A549 (cell line): Measurements from ENCODE around the gene LGMN. TPM values are rescaled to one million over a fixed set of nuclear protein-coding genes. Genes with fewer than 3 reads are reported as not detected.

ENCODE experiments used
- ATAC-seq, 2 experiments: fragments of 200-7000 bp in 1 of 2; fragments of >200 bp in 1 of 2; cut with Nextera tagmentation in 1 of 2; cut with Tn5 transposase in 1 of 2; 3 replicates each; pipeline versions ENCODE4 v1.8.0 to v1.9.1; 2018 to 2020; ENCODE audit warnings: mild to moderate bottlenecking in 1 of 2, moderate library complexity in 1 of 2
- CTCF ChIA-PET: fragments of 300-600 bp; sonication (Branson Sonifier 250); formaldehyde crosslinking; extraction: SDS; loops from one replicate; lab custom pipeline; 2021; ENCODE audit warnings: antibody characterized with exemption, inconsistent platforms; lab: Yijun Ruan, JAX
- POLR2A ChIA-PET: fragments of 350-600 bp; formaldehyde crosslinking; extraction: SDS; loops from one replicate; lab custom pipeline; 2021; ENCODE audit warnings: antibody characterized with exemption, inconsistent platforms; lab: Yijun Ruan, JAX
- DNase-seq, 2 experiments: peaks; one replicate each; pipeline versions ENCODE4 v3.0.0 to v3.0.0-alpha.2; 2011 to 2016; ENCODE audit warnings: low read depth in 1 of 2, low spot score in 1 of 2
- FAIRE-seq: peaks from 2 replicates; lab custom pipeline; 2011; peaks lifted over from hg19 to GRCh38; lab: Jason Lieb, UNC
- H3K27ac ChIP-seq, 2 experiments: fragments of >200 bp; sonication (Bioruptor Twin); formaldehyde crosslinking; 3 replicates each; pipeline ENCODE4 v1.5.1; 2016 to 2017
- H3K4me1 ChIP-seq: fragments of >200 bp; sonication (Bioruptor Twin); formaldehyde crosslinking; 3 replicates; pipeline ENCODE4 v1.6.1; 2016
- H3K4me2 ChIP-seq: fragments of >200 bp; sonication (Bioruptor Twin); formaldehyde crosslinking; 3 replicates; pipeline ENCODE4 v1.6.1; 2016
- H3K4me3 ChIP-seq: fragments of >200 bp; sonication (Bioruptor Twin); formaldehyde crosslinking; 3 replicates; pipeline ENCODE4 v1.5.1; 2016
- H3K9me3 ChIP-seq: fragments of >200 bp; sonication (Bioruptor Twin); formaldehyde crosslinking; 3 replicates; pipeline ENCODE4 v1.6.1; 2016
- BCL3 ChIP-seq: fragments of >200 bp; sonication (Bioruptor Twin); formaldehyde crosslinking; IDR thresholded peaks from 3 replicates; pipeline ENCODE4 v1.6.1; 2016
- BHLHE40 ChIP-seq: IDR thresholded peaks from 2 replicates; pipeline ENCODE4 v1.6.1; 2012; ENCODE audit warnings: low read depth, low read length, inconsistent platforms
- CBX2 ChIP-seq: fragments of 200-600 bp; sonication (generic); IDR thresholded peaks from 2 replicates; pipeline ENCODE4 v1.6.1; 2016; ENCODE audit warnings: low read depth, mild to moderate bottlenecking, borderline replicate concordance
- CEBPB ChIP-seq, 2 experiments: fragments of >200 bp in 1 of 2; sonication (Bioruptor Twin) in 1 of 2; formaldehyde crosslinking in 1 of 2; IDR thresholded peaks; 2 replicates each; pipeline ENCODE4 v1.6.1; 2012 to 2016
- ELK1 ChIP-seq: fragments of 150-350 bp; IDR thresholded peaks from 2 replicates; pipeline ENCODE4 v1.6.1; 2014; ENCODE audit warnings: low read depth, mild to moderate bottlenecking, low read length
- ESRRA ChIP-seq: fragments of 150-350 bp; IDR thresholded peaks from 2 replicates; pipeline ENCODE4 v1.6.1; 2014; ENCODE audit warnings: mild to moderate bottlenecking, low read length, borderline replicate concordance
- FOSB ChIP-seq: fragments of 250-450 bp; sonication (Bioruptor Pico); IDR thresholded peaks from 2 replicates; pipeline ENCODE4 v1.5.0; 2020; ENCODE audit warnings: mild to moderate bottlenecking, moderate library complexity
- FOSL2 ChIP-seq, 2 experiments: fragments of 450-650 bp in 1 of 2; fragments of >200 bp in 1 of 2; sonication (Bioruptor Twin) in 1 of 2; formaldehyde crosslinking; IDR thresholded peaks; 2 replicates each; pipeline versions ENCODE4 v1.5.0 to v1.6.1; 2016 to 2020; ENCODE audit warnings: mild to moderate bottlenecking in 1 of 2, moderate library complexity in 1 of 2
- HMGXB4 ChIP-seq: fragments of 250-450 bp; sonication (Bioruptor Pico); IDR thresholded peaks from 2 replicates; pipeline ENCODE4 v1.5.0; 2021; ENCODE audit warnings: mild to moderate bottlenecking, moderate library complexity, borderline replicate concordance
- MAFK ChIP-seq: fragments of 450-650 bp; IDR thresholded peaks from 2 replicates; pipeline ENCODE4 v1.6.1; 2014; ENCODE audit not compliant: partially characterized antibody
- NFE2L2 ChIP-seq: fragments of 150-350 bp; conservative IDR thresholded peaks from 2 replicates; pipeline ENCODE4 v1.6.1; 2014; ENCODE audit warnings: low read length
- NR3C1 ChIP-seq: fragments of >200 bp; sonication (Bioruptor Twin); formaldehyde crosslinking; IDR thresholded peaks from 3 replicates; pipeline ENCODE4 v1.6.1; 2017
- POLR2A ChIP-seq: IDR thresholded peaks from 2 replicates; pipeline ENCODE4 v1.6.1; 2012; ENCODE audit warnings: mild to moderate bottlenecking, low read length
- POLR2AphosphoS2 ChIP-seq: conservative IDR thresholded peaks from 2 replicates; pipeline ENCODE4 v1.6.1; 2012; ENCODE audit warnings: low read length, improper control_type of control experiment, inconsistent platforms
- RNF2 ChIP-seq: fragments of 200-600 bp; sonication (generic); IDR thresholded peaks from 2 replicates; pipeline ENCODE4 v1.6.1; 2016; ENCODE audit warnings: low read depth, mild to moderate bottlenecking, antibody characterized with exemption, moderate library complexity, borderline replicate concordance
- USF2 ChIP-seq: fragments of 450-650 bp; IDR thresholded peaks from 2 replicates; pipeline ENCODE4 v1.6.1; 2014; ENCODE audit warnings: antibody characterized with exemption
- ZNF302 ChIP-seq: fragments of 250-450 bp; sonication (Bioruptor Pico); IDR thresholded peaks from 2 replicates; pipeline ENCODE4 v1.9.0; 2021; ENCODE audit warnings: inconsistent platforms, mild to moderate bottlenecking, moderate library complexity
- WGBS: methylation state at CpG from one replicate; pipeline ENCODE4 v1.1.6; 2017; ENCODE audit errors: missing lambda C conversion rate; 5-methylcytosine and 5-hydroxymethylcytosine counted together
- polyA plus RNA-seq, 4 experiments: library from polyadenylated mRNA; depleted of rRNA in 3 of 4; stranded (reverse); fragments of >200 nt; fragmentation: RNase III in 1 of 4; extraction: RNeasy Plus Mini Kit Qiagen cat#74134 plus additional on column Dnase treatment in 1 of 4; gene quantifications; 2 replicates in 3 of 4; 3 replicates in 1 of 4; pipeline ENCODE4 v1.2.3, GENCODE V29; 2011 to 2017
- TF ChIP-seq, protein P1 (sequence below): fragments of 200-600 bp; sonication (generic); IDR thresholded peaks from 2 replicates; pipeline ENCODE4 v1.6.1; 2016; ENCODE audit warnings: antibody characterized with exemption, mild to moderate bottlenecking, moderate library complexity
- TF ChIP-seq, protein P2 (sequence below): fragments of >200 bp; sonication (Bioruptor Twin); formaldehyde crosslinking; IDR thresholded peaks from 2 replicates; pipeline ENCODE4 v1.6.1; 2016

Gene LGMN
- polyA plus RNA-seq, 2 of the 4 experiments (the other 2 are of a cell fraction) = 70.4 to 106 TPM

DNA sequence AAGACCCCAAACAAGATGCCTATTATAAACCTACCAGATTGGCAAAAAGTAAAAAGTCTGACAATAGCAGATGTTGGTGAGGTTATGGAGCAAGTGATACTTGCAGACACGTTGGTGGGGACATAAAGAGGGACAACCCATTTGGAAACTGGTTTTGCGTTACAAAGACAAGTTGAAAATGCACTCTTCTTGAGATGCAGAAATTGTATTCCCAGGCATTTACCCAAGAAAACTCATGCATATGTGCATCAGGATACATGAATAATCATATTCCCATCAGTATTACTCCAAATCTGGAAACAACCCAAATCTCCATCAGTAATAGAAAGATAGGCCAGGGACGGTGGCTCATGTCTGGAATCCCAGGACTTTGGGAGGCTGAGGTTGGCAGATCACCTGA, 32.9 kb upstream of the LGMN start:
- POLR2A ChIA-PET = no interaction called here
- Histone ChIP-seq H3K27ac (no peak overlapping the region; a peak in 1 of 6 replicates), H3K9me3 (no peaks in the 10 kb centered on the region), H3K4me1 (peaks cover 14% of the 10 kb centered on the region; the same call in 2 of the 3 replicates), H3K4me2 (no peak overlapping the region), H3K4me3 (no peak overlapping the region)
- CTCF ChIA-PET = interaction anchor here (1.4 to 13.4 kb wide), 3 partner anchors 10 to 91 kb away, joined by 5 to 191 read pairs (median 132); no protein-coding TSS in a partner anchor
- ATAC-seq (no peak), FAIRE-seq (no peak), DNase-seq (no peak)
- TF ChIP-seq RNF2 = no peak
- no peak for TF ChIP-seq CEBPB (IDR thresholded peaks at IDR 0.05)
- TF ChIP-seq FOSL2 (IDR thresholded peaks at IDR 0.05) = no peak
- TF ChIP-seq FOSL2 (CRISPR knock-in tag; IDR thresholded peaks at IDR 0.05) = no peak
- TF ChIP-seq, protein P1, sequence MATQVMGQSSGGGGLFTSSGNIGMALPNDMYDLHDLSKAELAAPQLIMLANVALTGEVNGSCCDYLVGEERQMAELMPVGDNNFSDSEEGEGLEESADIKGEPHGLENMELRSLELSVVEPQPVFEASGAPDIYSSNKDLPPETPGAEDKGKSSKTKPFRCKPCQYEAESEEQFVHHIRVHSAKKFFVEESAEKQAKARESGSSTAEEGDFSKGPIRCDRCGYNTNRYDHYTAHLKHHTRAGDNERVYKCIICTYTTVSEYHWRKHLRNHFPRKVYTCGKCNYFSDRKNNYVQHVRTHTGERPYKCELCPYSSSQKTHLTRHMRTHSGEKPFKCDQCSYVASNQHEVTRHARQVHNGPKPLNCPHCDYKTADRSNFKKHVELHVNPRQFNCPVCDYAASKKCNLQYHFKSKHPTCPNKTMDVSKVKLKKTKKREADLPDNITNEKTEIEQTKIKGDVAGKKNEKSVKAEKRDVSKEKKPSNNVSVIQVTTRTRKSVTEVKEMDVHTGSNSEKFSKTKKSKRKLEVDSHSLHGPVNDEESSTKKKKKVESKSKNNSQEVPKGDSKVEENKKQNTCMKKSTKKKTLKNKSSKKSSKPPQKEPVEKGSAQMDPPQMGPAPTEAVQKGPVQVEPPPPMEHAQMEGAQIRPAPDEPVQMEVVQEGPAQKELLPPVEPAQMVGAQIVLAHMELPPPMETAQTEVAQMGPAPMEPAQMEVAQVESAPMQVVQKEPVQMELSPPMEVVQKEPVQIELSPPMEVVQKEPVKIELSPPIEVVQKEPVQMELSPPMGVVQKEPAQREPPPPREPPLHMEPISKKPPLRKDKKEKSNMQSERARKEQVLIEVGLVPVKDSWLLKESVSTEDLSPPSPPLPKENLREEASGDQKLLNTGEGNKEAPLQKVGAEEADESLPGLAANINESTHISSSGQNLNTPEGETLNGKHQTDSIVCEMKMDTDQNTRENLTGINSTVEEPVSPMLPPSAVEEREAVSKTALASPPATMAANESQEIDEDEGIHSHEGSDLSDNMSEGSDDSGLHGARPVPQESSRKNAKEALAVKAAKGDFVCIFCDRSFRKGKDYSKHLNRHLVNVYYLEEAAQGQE = no peak
- TF ChIP-seq POLR2A = no peak
- TF ChIP-seq POLR2AphosphoS2 = no peak
- no peak for TF ChIP-seq BHLHE40
- TF ChIP-seq, protein P2, sequence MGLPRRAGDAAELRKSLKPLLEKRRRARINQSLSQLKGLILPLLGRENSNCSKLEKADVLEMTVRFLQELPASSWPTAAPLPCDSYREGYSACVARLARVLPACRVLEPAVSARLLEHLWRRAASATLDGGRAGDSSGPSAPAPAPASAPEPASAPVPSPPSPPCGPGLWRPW = no peak
- TF ChIP-seq MAFK = no peak
- no peak for TF ChIP-seq NR3C1
- TF ChIP-seq BCL3 = no peak
- no peak for TF ChIP-seq ZNF302
- TF ChIP-seq CBX2 = no peak
- TF ChIP-seq NFE2L2 = no peak
- no peak for TF ChIP-seq HMGXB4 (CRISPR knock-in tag)
- TF ChIP-seq ESRRA = no peak
- no peak for TF ChIP-seq USF2
- TF ChIP-seq ELK1 = no peak
- no peak for TF ChIP-seq FOSB (CRISPR knock-in tag)
- 63% methylated on average over 3 of the region's 3 CpGs for WGBS
